Measurements from ENCODE around the gene ABHD16B. TPM values are rescaled to one million over a fixed set of nuclear protein-coding genes. Genes with fewer than 3 reads are reported as not detected.
"Not testable (repeated sequence)": the region's sequence is repeated elsewhere in the genome, so short reads cannot be mapped to it uniquely, and the experiment has no call there.

Gene ABHD16B
- total RNA-seq, 1 experiment from 2014 or later = not detected

- DNase-seq (ENCODE audit: low read depth) = no peak
Observed at GRCh38 chr20:63878899-63879663, 17.8 kb downstream of the ABHD16B start.

DNA sequence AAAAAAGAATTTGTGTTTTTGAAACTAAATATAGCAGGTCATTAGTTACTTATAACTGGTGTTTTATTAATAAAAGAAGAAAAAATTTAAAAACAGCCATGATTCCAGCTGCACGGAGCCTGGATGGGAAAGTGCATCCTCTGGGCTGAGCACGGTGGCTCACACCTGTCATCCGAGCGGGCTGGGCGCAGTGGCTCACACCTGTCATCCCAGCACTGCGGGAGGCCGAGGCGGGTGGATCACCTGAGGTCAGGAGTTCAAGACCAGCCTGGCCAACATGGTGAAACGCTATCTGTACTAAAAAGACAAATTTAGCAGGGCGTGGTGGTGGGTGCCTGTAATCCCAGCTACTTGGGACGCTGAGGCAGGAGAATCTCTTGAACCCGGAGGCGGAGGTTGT is 19.6 kb downstream of the ABHD16B start:
- DNase-seq (ENCODE audit: low read depth) = not testable (repeated sequence)

GRCh38 chr20:63881451-63882226 is 20.3 kb downstream of the ABHD16B start:
- no peak for DNase-seq (ENCODE audit: low read depth)

DNA sequence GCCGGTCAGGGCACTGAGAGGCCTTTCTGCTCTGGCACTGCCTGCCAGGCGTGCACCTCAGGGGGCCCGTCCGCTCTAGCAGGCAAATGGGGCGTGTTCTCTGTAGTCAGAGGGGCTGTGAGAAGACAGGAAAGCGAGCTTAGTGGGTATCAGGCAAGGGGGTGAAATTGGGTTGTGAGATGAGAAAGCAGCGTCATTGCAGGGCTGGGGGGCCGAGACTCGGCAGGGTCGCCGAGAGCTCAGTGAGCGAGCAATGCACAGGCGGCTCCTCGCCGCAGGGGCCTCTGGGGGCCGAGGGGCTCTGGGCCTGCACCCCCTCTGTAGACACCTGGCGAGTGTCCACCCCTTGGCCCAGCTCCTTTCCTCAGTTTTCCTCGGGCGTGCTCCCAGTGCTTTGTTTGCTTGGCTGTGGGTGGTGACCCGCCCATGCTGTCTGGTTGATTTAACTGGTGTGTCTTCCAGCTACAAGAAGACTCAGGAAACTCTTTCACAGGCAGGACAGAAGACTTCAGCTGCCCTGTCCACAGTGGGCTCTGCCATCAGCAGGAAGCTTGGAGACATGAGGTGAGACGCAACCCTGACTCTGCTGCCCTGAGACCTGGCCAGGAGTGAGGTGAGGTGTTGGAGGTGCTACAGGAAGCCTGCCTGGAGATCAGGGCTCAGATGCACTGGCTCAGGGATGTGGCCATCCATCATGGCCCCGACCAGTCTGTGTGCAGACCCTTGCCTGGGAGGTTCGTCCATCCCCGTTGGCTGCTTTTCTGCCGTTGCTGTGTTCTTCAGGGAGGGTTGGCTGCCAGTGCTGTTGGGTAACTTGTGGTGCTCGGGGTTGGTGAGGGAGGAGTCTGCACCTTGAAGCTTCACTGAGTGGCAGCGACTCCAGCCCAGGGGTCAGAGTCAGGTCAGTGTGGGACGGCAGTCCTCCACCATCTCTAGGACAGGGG is 21.2 kb downstream of the ABHD16B start:
- DNase-seq (ENCODE audit: low read depth) = no peak

DNA sequence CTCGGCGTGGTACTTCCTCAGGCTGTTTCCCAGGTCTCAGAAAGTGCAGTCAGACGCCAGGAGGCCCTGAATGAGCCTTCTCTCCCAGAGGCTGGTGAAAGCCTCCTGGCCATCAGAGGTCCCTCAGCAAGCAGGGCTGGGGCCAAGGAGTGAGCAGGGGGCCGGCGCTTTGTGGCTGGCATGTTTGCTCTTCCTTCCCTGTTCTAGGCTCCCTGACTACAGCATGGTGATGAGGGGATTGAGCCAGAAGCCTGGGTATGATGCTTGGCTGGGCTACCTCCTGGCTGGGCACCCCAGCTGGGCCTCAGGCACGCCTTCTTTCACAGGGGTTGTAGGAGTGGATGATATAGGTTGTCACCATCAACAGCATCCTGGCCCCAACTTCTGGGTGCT is 21.9 kb downstream of the ABHD16B start:
- no peak for DNase-seq (ENCODE audit: low read depth)

- no peak for DNase-seq (ENCODE audit: low read depth)
Observed at GRCh38 chr20:63884506-63885263, 23.4 kb downstream of the ABHD16B start.

DNA sequence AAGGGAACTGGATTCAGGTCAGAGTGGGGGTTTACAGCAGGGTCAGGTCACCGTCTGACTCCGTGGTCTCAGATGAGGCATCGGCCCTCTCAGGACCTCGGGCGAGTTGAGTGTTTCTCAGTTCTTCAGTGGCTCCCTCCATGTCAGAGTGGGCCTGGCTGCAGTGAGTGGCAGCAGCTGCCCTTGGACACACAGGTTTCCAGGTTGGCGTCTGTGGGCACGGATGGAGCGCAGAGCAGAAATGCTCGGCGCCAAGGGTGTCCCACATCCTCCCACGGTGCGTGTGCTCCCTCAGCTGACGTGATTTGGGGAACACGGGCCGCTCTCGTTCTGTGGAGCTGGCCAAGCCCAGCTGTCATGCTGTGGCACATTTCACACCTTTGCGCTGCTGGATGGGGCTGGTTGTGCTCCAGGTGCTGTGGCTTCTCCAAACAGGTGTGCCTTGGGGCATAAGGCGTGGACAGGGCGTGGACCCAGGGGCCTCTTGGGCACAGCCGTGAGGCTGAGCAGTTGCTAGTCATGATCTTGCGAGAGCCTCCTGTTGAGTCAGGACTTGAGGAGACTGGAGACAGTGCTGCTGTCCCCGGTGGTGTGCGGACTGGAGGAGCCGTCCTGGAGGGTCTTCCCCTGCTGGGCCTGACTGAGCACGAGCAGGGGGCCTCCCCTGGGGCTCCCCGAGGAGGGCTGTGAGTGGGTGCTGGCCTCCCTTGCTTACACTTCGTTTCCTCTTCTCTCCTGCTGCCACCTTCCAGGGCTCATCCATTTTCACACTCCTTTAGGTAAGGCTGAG is 24.2 kb downstream of the ABHD16B start:
- DNase-seq (ENCODE audit: low read depth) = no peak

GRCh38 chr20:63886054-63886419 is 24.7 kb downstream of the ABHD16B start:
- no peak for DNase-seq (ENCODE audit: low read depth)

DNA sequence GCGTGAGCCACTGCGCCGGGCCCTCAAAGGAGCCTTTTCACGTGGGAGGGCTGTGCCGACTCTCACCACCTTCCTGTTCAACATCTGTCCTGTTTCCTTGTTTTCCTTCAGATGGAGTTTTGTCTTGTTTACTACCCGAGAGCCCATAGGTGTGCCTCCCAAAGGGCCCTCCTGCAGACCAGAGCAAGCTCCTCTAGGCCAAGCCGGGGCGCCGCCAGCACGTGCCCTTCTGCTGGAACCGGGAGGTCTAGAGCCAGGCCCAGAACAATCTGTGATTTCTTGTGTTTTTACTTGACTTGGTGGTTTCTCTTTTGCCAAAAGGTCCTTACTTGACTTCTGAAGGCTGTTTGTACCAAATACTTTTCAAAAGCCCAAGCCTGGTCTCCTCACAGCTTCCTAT is 25.6 kb downstream of the ABHD16B start:
- DNase-seq (ENCODE audit: low read depth) = no peak

DNA sequence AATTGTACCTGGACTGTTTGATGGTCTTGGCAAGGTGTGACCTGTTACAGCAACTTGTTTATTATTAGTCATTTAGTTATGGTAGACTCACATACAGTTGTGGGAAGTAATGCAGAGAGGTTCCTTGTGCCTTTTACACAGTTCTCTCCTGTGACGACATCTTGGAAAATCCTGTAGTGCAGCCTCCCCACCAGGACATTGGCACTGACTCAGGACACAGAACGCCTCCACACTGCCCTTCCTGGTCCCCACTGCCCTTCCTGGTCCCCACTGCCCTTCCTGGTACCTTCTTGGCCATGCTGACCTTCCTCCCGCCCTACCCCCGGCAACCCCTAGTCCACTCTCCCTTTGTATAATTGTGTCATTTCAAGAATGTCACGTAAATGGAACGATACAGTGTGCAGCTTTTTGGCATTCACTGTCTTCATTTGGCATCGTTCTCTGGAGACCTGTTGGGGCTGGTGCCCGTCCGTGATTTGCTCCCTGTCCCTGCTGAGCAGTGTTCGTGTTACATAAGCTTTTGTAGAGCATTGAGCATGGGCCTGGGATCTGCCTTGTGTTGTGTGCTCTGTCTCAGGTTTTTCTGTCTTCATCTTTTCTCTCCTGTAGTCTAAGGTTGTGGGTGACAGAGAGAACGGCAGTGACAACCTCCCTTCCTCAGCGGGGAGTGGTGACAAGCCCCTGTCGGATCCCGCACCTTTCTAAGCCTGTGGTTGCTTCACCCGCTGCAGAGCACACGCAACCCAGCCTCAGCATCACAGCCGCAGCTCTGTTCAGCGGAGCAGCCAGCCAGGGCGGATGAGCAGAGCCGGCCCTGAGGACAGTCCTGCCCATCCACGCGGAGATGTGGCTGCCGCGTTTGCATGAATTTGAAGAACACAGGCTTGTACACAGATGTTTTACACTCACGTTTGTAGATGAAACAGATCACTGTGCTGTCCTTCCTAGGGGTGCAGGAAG is 28.2 kb downstream of the ABHD16B start:
- no peak for DNase-seq (ENCODE audit: low read depth)

- no peak for DNase-seq (ENCODE audit: low read depth)
Observed at GRCh38 chr20:63890201-63890576, 28.9 kb downstream of the ABHD16B start.

DNA sequence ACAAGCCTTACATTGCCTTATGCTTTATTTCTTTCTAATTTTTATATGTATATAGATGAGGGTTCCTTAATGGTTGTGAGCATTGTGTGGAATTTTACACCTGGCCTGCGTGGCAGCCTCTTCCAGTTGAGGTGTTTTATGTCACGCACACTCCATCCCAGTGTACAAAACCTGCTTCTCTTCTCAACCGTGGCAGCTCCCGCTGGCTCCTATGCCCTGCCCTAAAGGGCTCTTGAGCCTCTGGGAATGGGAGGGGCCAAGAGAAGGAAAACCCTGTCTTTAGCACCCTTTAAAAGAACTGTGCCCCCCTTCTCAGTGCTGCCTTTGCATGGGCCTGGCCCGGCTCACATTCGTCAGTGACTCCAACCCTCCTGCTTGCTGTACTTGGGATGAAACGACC is 29.3 kb downstream of the ABHD16B start:
- DNase-seq (ENCODE audit: low read depth) = no peak

- no peak for DNase-seq (ENCODE audit: low read depth)
Observed at GRCh38 chr20:63891061-63892002, 30.0 kb downstream of the ABHD16B start.

GRCh38 chr20:63892402-63892801 is 31.1 kb downstream of the ABHD16B start:
- DNase-seq (ENCODE audit: low read depth) = no peak

GRCh38 chr20:63893999-63894357 is 32.7 kb downstream of the ABHD16B start:
- DNase-seq (ENCODE audit: low read depth) = no peak

DNA sequence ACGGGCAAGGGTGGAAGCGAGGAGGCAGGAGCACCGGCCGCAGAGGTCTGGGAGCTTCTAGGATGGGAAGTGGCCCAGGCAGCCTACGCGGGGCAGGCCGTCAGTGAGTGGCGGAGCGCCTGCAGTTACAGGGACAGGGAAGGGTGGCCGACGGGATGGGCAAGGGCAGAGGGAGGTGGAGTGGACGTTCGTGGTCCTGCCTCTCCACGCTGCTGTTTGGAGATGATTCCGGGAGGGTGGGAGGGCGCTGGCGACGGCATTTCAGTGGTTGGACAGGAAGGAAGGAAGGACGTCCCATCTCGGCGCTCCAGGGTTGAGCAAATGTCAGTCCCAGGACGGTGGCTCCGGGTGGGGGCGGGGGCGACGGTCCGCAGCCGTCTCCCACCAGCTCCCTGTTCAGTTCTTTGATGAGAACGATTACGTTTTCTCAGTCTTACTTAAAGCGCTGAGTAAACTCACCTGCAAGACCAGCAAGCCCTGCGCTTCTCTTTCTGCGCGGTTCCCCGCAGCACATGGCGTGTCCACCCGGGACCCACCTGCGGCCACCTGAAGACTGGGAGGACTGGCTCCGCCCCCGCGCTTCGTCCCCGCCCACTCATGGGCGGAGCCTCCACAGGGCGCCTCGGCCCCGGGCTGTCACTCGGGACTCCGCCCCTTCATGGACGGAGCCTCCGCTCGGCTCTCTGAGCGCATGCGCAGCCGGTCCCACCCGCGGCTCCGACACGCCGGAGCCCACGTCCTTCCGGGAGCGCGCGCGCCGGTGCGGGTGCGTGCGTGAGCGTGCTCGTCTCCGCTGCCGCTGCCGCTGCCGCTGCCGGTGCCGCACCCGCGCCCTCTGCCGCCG is 33.3 kb downstream of the ABHD16B start, which contains the start of gene DNAJC5:
DNAJC5 (plus strand) TSS at position 769 of the 844 bp plus-strand sequence. CDS start 33,220 bp downstream, outside the sequence.
- peak; percentile 94 for DNase-seq (ENCODE audit: low read depth)
